HepG2 (cell line): Measurements from ENCODE around the gene WWP2. TPM values are rescaled to one million over a fixed set of nuclear protein-coding genes. Genes with fewer than 3 reads are reported as not detected.
A peak's percentile ranks its signal among the peaks of the same experiment; 100 is the strongest.

Experiments used
- AKAP8 ChIP-seq: sonication (generic); formaldehyde crosslinking; IDR thresholded peaks from 2 replicates; pipeline ENCODE4 v1.5.1; 2020; ENCODE audit warnings: mild to moderate bottlenecking, missing genetic modification reagents
- E2F1 ChIP-seq: sonication (generic); formaldehyde crosslinking; IDR thresholded peaks from 2 replicates; pipeline ENCODE4 v1.5.0; 2020; ENCODE audit warnings: missing genetic modification reagents
- EED ChIP-seq: sonication (generic); formaldehyde crosslinking; IDR thresholded peaks from 2 replicates; pipeline ENCODE4 v1.5.0; 2020; ENCODE audit warnings: mild to moderate bottlenecking, missing genetic modification reagents
- ELF1 ChIP-seq: sonication (generic); formaldehyde crosslinking; IDR thresholded peaks from 2 replicates; pipeline ENCODE4 v1.4.0; 2020; ENCODE audit warnings: missing genetic modification reagents
- FOSL2 ChIP-seq: sonication (generic); formaldehyde crosslinking; IDR thresholded peaks from 2 replicates; pipeline ENCODE4 v1.4.0; 2020; ENCODE audit warnings: missing genetic modification reagents
- GATAD2A ChIP-seq: IDR thresholded peaks from 2 replicates; pipeline ENCODE4 v1.6.1; 2016
- HHEX ChIP-seq: IDR thresholded peaks from 2 replicates; pipeline ENCODE4 v1.6.1; 2016; ENCODE audit warnings: control low read depth
- KDM5B ChIP-seq: sonication (generic); formaldehyde crosslinking; IDR thresholded peaks from 2 replicates; pipeline ENCODE4 v1.4.0; 2020; ENCODE audit warnings: missing genetic modification reagents, mild to moderate bottlenecking, borderline replicate concordance
- MEF2D ChIP-seq: sonication (generic); formaldehyde crosslinking; IDR thresholded peaks from 2 replicates; pipeline ENCODE4 v1.5.1; 2020; ENCODE audit warnings: mild to moderate bottlenecking, missing genetic modification reagents
- MEIS1 ChIP-seq: sonication (generic); formaldehyde crosslinking; IDR thresholded peaks from 2 replicates; pipeline ENCODE4 v1.9.0; 2021; ENCODE audit warnings: mild to moderate bottlenecking, missing genetic modification reagents, moderate library complexity, borderline replicate concordance
- NR0B2 ChIP-seq: sonication (generic); formaldehyde crosslinking; IDR thresholded peaks from 2 replicates; pipeline ENCODE4 v1.4.0; 2020; ENCODE audit warnings: mild to moderate bottlenecking, missing genetic modification reagents
- PCBP2 ChIP-seq: fragments of 200-400 bp; formaldehyde crosslinking; optimal IDR thresholded peaks from 2 replicates; pipeline ENCODE3; 2018; ENCODE audit warnings: low read length, low read depth; ENCODE audit not compliant: poor library complexity, severe bottlenecking
- SIX1 ChIP-seq: sonication (generic); formaldehyde crosslinking; IDR thresholded peaks from 2 replicates; pipeline ENCODE4 v1.4.0; 2020; ENCODE audit warnings: missing genetic modification reagents, borderline replicate concordance
- SP4 ChIP-seq: sonication (generic); formaldehyde crosslinking; IDR thresholded peaks from 2 replicates; pipeline ENCODE4 v1.8.1; 2023; ENCODE audit warnings: mild to moderate bottlenecking, missing genetic modification reagents
- TFE3 ChIP-seq: IDR thresholded peaks from 2 replicates; pipeline ENCODE4 v1.6.1; 2016
- ZBTB38 ChIP-seq: sonication (generic); formaldehyde crosslinking; IDR thresholded peaks from 2 replicates; pipeline ENCODE4 v1.5.1; 2020; ENCODE audit warnings: mild to moderate bottlenecking, missing genetic modification reagents
- ZBTB8A ChIP-seq: sonication (generic); formaldehyde crosslinking; IDR thresholded peaks from 2 replicates; pipeline ENCODE4 v1.4.0; 2020; ENCODE audit warnings: mild to moderate bottlenecking, low read depth, missing genetic modification reagents, borderline replicate concordance
- ZMYM3 ChIP-seq: sonication (generic); formaldehyde crosslinking; IDR thresholded peaks from 2 replicates; pipeline ENCODE4 v1.5.1; 2020; ENCODE audit warnings: mild to moderate bottlenecking, missing genetic modification reagents
- ZMYM4 ChIP-seq: sonication (generic); formaldehyde crosslinking; IDR thresholded peaks from 2 replicates; pipeline ENCODE4 v1.8.1; 2023; ENCODE audit warnings: mild to moderate bottlenecking, missing genetic modification reagents
- ZNF230 ChIP-seq: sonication (generic); formaldehyde crosslinking; IDR thresholded peaks from 2 replicates; pipeline ENCODE4 v1.4.0; 2020; ENCODE audit warnings: mild to moderate bottlenecking, missing genetic modification reagents
- ZNF337 ChIP-seq: sonication (generic); formaldehyde crosslinking; IDR thresholded peaks from 2 replicates; pipeline ENCODE4 v1.5.1; 2020; ENCODE audit warnings: missing genetic modification reagents, low read depth, mild to moderate bottlenecking, borderline replicate concordance
- ZNF510 ChIP-seq: sonication (generic); formaldehyde crosslinking; IDR thresholded peaks from 2 replicates; pipeline ENCODE4 v1.4.0; 2020; ENCODE audit warnings: low read depth, mild to moderate bottlenecking, missing genetic modification reagents
- ZNF773 ChIP-seq: sonication (generic); formaldehyde crosslinking; IDR thresholded peaks from 2 replicates; pipeline ENCODE4 v1.4.0; 2020; ENCODE audit warnings: missing genetic modification reagents, borderline replicate concordance
- ZNF782 ChIP-seq: sonication (generic); formaldehyde crosslinking; IDR thresholded peaks from 2 replicates; pipeline ENCODE4 v1.4.0; 2020; ENCODE audit warnings: missing genetic modification reagents, mild to moderate bottlenecking, borderline replicate concordance
- ZSCAN29 ChIP-seq: sonication (generic); formaldehyde crosslinking; conservative IDR thresholded peaks from 2 replicates; pipeline ENCODE4 v1.4.0; 2020; ENCODE audit warnings: mild to moderate bottlenecking, missing genetic modification reagents
- polyA plus RNA-seq, 8 experiments: library from polyadenylated mRNA; depleted of rRNA in 3 of 8; stranded (reverse) in 7 of 8; unstranded in 1 of 8; fragments of >200 nt; fragmentation: Illumina TruSeq in 4 of 8; extraction: Trizol in 4 of 8; gene quantifications; 2 replicates each; pipeline versions ENCODE4 v1.2.1 to v1.2.3, GENCODE V29; 2011 to 2016; ENCODE audit warnings: low read depth in 4 of 8, missing spikeins in 1 of 8, mixed read lengths in 1 of 8; ENCODE audit not compliant: insufficient read depth in 1 of 8
- total RNA-seq, 5 experiments: library from RNA; depleted of rRNA; stranded (reverse); fragments of >200 nt; fragmentation: Illumina TruSeq; extraction: Trizol; gene quantifications; 2 replicates each; pipeline ENCODE4 v1.2.3, GENCODE V29; 2016; ENCODE audit warnings: low read depth in 1 of 5
- TF ChIP-seq, protein P1 (sequence below): sonication (generic); formaldehyde crosslinking; IDR thresholded peaks from 2 replicates; pipeline ENCODE4 v1.4.0; 2020; ENCODE audit warnings: mild to moderate bottlenecking, missing genetic modification reagents, borderline replicate concordance

Gene WWP2
- total and polyA plus RNA-seq, 2 of the 13 experiments (the other 11 are each of a cell fraction or from before 2014, with no cell fraction given) = 11.4 to 28.2 TPM

DNA sequence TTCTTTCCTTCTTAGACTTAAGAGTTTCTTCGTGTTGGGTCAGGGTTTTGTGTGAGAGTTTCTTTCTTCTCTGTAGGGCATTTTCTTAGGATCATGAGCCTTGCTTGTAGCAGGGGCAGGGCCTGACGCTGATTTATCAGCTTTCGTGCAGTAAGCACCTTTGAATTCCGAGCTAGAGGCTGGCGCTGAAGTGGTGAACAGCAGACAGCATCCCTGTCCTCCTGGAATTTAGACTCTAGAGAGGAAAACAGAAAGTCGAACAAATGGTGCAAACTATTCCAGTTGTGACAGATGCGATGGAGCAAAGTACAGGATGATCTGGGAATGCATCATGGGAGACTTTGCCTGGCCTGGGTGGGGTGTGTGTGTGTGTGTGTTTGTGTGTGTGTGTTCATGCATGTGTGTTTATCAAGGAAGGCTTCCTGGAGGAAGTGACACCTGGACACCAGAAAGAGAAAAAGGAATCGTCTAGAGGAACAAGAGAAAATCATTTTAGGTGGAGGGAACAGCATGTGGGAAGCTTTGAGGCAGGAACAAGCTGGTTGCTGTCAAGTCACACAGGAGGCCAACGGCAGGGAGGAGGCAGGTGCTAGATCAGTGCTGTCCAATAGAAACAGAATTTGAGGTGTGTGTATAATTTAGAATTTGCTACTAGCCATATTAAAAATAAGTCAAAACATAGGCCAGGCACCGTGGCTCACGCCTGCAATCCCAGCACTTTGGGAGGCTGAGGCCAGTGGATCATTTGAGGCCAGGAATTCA is 60.2 kb downstream of the WWP2 start (continued):
- TF ChIP-seq, protein P1, sequence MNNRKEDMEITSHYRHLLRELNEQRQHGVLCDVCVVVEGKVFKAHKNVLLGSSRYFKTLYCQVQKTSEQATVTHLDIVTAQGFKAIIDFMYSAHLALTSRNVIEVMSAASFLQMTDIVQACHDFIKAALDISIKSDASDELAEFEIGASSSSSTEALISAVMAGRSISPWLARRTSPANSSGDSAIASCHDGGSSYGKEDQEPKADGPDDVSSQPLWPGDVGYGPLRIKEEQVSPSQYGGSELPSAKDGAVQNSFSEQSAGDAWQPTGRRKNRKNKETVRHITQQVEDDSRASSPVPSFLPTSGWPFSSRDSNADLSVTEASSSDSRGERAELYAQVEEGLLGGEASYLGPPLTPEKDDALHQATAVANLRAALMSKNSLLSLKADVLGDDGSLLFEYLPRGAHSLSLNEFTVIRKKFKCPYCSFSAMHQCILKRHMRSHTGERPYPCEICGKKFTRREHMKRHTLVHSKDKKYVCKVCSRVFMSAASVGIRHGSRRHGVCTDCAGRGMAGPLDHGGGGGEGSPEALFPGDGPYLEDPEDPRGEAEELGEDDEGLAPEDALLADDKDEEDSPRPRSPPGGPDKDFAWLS (CRISPR knock-in tag) = no peak
- TF ChIP-seq SIX1 (CRISPR knock-in tag) (no peak; the same call in 1 of the 2 replicates), ZSCAN29 (CRISPR knock-in tag) (0 out of 2 replicates have a peak, but pooled peaks have one; percentile 80), NR0B2 (peak; percentile 62; the same call in 1 of the 2 replicates), FOSL2 (CRISPR knock-in tag) (peak; percentile 82), ZBTB8A (no peak), ZNF773 (no peak), ZNF782 (no peak), PCBP2 (no peak), MEF2D (CRISPR knock-in tag) (peak; percentile 66; the same call in 1 of the 2 replicates), ZMYM3 (CRISPR knock-in tag) (peak; percentile 99), ELF1 (0 out of 2 replicates have a peak, but pooled peaks have one; percentile 33), ZNF230 (CRISPR knock-in tag) (peak; percentile 71), ZNF510 (CRISPR knock-in tag) (peak; percentile 1; the same call in 1 of the 2 replicates), HHEX (CRISPR knock-in tag) (peak; percentile 42; the same call in 1 of the 2 replicates), ZMYM4 (CRISPR knock-in tag) (peak; percentile 94), KDM5B (CRISPR knock-in tag) (peak; percentile 77; the same call in 1 of the 2 replicates), MEIS1 (peak; percentile 99), ZNF337 (CRISPR knock-in tag) (0 out of 2 replicates have a peak, but pooled peaks have one; percentile 64), TFE3 (no peak), EED (CRISPR knock-in tag) (no peak), AKAP8 (peak; percentile 30; the same call in 1 of the 2 replicates), SP4 (CRISPR knock-in tag) (peak; percentile 76; the same call in 1 of the 2 replicates), ZBTB38 (CRISPR knock-in tag) (peak; percentile 93), GATAD2A (CRISPR knock-in tag) (peak; percentile 93), E2F1 (no peak)
